ENCODE results near the gene KIFC3. TPM values are rescaled to one million over a fixed set of nuclear protein-coding genes. Genes with fewer than 3 reads are reported as not detected.
"Not testable (repeated sequence)": the region's sequence is repeated elsewhere in the genome, so short reads cannot be mapped to it uniquely, and the experiment has no call there.

The KIFC3 gene, protein sequence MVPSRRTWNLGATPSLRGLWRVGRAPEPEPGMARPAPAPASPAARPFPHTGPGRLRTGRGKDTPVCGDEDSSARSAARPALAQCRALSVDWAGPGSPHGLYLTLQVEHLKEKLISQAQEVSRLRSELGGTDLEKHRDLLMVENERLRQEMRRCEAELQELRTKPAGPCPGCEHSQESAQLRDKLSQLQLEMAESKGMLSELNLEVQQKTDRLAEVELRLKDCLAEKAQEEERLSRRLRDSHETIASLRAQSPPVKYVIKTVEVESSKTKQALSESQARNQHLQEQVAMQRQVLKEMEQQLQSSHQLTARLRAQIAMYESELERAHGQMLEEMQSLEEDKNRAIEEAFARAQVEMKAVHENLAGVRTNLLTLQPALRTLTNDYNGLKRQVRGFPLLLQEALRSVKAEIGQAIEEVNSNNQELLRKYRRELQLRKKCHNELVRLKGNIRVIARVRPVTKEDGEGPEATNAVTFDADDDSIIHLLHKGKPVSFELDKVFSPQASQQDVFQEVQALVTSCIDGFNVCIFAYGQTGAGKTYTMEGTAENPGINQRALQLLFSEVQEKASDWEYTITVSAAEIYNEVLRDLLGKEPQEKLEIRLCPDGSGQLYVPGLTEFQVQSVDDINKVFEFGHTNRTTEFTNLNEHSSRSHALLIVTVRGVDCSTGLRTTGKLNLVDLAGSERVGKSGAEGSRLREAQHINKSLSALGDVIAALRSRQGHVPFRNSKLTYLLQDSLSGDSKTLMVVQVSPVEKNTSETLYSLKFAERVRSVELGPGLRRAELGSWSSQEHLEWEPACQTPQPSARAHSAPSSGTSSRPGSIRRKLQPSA
- 40.9 and 53.9 TPM in 2 replicates for total RNA-seq (2014; rRNA removed; shearing (Covaris generic))

DNA sequence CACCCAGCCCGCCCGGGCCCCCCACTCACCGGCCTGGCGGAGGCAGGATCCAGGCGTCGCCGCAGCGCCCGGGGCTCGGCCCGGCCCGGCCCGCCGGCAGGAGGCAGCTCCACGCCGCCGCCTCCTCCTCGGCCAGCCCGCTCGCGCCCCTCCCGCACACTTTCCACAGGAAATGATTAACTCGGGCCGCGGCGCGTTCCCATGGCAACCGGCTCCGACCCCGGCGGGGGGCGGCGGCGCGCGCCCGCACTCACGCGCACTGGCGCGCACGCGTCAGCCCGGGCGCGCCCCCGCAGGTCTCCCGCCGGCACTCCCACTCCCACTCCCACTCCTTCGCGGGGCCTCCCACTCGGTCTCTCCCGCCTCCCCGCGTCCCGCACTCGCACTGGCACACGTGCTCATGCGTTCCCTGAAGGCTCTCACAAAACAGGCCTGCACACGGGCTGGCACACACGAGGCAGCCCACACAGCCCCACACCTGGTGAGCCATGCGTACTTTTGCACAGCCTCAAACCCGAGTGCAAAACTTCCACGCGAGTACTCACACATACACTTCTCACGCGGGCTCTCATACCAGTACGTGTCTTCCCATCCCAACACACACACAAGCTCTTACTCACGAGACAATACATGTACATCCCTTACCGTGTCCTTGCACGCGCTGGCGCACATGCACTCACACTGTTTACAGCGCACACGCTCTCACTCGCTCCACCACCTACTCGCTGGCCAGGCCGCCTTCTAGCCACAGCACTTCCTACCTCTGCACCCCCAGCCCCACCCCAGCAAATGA is at the start of gene KIFC3:
TSS of gene KIFC3 (minus strand) at position 151 of the 793 bp plus-strand sequence. CDS start 4,248 bp downstream, outside the sequence.
- DNase-seq (ENCODE audit: low read depth): peak; percentile 86

DNA sequence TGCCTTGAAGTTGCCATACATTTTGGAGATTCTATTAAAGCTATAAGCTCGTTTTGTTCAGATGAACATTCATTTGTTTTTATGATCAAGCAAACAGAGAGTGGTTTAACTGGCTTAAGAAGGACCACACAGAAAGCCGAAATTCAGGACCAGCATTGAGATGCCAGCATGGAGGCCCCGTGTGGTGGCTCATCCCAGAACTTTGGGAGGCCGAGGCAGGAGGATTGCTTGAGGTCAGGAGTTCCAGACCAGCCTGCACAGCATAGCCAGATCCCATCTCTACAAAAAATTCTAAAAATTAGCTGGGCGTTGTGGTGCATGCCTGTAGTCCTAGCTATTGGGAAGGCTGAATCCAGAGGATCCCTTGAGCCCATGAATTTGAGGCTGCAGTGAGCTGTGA is 45.9 kb upstream of the KIFC3 start:
- no peak for DNase-seq (ENCODE audit: low read depth)

DNA sequence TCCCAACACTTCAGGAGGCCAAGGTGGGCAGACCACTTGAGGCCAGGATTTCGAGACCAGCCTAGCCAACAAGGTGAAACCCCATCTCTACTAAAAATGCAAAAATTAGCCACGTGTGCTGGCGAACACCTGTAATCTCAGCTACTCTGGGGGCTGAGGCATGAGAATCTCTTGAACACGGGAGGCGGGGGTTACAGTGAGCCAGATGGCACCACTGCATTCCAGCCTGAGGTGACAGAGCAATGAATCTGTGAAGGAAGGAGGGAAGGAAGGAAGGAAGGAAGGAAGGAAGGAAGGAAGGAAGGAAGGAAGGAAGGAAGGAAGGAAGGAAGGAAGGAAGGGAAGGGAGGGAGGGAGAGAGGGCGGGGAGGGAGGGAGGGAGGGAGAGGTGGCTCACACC is 44.6 kb upstream of the KIFC3 start:
- not testable (repeated sequence) for DNase-seq (ENCODE audit: low read depth)

DNA sequence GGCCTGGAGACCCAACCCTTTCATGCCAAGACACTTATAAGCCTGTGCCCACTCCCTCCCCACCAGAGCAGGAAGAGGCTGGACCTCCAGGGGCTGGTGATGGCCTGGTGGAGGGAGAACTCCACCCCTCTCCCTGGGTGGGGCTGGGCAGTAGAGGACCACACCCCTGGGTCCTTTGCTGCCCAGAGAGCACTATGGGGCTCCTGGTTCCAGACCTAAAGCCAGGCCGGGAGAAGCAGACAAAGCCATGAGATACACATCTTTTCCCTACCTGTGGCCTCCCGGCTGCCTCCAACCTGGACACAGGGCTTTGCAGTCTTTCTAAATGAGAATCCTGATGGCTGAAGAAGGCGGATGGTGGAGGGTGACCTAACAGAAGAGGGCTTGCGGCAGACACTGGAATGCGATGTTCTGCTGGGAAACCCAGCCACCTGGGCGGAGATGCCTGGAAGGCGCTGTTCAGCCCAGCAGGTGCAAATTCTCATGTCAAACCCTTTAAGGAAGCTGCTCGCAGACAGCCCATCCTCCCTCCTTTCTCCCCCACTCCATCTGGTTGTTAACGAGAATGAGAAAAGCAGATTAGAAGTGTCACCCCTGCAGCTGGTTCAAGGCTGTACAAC is 43.9 kb upstream of the KIFC3 start:
- no peak for DNase-seq (ENCODE audit: low read depth)

DNA sequence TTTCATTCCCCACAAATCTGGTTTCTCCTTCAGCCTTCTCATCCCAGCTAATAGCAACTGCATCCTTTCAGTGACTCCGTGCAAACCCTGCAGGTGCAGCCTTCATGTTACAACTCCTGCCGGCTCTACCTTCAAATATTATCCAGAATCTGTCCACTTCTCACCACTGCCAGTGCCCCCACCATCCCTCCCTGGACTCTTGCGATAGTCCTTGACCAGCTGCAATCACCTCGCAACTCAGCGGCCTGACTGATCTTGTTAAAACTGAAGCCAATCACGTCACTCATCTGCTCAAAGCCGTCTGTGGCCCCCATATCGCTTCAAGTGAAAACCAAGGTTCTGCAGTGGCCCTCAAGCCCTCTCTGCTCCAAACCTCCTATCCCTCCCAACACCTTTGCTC is 42.8 kb upstream of the KIFC3 start:
- no peak for DNase-seq (ENCODE audit: low read depth)

DNA sequence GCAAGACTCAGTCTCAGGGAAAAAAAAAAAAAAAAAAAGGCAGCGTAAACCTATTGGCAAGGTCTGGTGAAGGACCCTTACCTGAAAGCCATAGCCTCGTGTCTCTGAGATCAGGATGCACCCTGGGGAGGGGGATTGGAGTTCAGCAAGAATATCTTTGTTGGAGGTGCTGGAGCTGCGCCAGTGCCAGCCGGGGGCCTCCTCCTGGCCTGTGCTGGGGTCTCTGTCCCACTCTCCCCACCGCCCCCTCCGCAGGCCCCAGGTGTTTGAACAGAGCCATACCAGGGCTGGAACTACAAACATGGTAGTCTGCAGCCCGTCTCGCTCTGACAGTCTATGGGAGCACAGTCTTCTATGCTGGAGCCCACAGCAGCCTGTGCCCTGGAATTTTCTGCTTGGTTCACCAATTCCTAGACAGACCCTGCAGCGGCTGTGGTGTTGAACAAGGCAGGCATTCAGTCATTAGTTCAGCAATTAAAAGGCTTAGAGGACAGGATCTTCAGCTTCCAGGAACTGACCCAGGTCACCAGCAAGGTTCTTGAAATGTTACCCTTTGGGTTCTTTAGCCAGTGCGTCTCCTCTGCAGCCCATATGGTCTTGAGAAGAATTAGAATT is 42.2 kb upstream of the KIFC3 start:
- no peak for DNase-seq (ENCODE audit: low read depth)

- no peak for DNase-seq (ENCODE audit: low read depth)
Measured at GRCh38 chr16:57843400-57843799, 41.1 kb upstream of the KIFC3 start.

DNA sequence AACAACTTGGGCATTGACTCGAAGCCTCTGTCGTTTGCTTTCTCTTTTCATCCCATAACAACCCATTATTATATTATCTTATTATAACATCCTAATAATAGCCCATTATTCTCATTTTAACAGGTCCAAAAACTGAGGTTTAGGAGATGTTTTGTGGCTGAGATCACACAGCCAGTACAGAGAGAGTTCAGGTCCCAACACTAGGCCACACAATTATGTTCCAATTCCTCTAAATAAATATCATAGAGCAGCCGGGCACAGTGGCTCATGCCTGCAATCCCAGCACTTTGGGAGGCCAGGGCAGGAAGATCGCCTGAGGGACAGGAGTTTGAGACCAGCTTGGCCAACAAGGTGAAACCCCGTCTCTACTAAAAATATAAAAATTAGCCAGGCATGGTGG is 40.3 kb upstream of the KIFC3 start:
- DNase-seq (ENCODE audit: low read depth): no peak

GRCh38 chr16:57840833-57841232 is 38.5 kb upstream of the KIFC3 start:
- DNase-seq (ENCODE audit: low read depth): no peak

GRCh38 chr16:57838161-57838560 is 35.9 kb upstream of the KIFC3 start:
- DNase-seq (ENCODE audit: low read depth): no peak

DNA sequence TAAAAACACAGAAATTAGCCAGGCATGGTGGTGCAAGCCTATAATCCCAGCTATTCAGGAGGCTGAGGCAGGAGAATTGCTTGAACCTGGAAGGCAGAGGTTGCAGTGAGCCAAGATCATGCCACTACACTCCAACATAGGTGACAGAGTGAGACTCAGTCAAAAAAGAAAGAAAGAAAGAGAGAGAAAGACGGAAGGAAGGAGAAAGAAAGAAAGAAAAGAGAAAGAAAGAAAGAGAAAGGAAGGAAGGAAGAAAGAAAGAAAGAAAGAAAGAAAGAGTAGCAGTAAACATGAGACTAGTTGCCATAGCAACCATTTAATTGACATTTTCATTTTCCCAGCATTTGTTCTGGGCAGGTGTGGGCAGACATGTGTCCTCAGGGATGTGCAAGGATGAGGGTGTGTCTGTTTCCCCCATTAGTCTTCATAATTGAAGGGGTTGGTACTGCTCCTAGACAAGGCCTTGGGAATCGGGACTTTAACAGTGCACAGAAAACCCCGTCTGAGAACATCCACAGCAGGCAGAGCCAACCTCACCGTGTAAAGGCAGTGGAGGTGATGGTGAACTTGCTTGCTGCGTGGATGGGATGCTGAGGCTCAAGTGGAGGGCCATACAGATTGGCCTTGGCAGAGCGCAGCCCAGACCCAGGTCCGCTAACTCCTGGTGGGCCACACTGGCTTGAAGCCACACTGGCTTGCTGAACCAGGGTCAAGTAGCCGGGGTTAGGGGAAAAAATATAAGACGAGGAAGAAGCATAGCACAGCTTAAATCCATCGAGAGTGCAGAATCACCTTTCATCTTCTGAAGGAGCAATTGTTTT is 35.2 kb upstream of the KIFC3 start:
- no peak for DNase-seq (ENCODE audit: low read depth)

DNA sequence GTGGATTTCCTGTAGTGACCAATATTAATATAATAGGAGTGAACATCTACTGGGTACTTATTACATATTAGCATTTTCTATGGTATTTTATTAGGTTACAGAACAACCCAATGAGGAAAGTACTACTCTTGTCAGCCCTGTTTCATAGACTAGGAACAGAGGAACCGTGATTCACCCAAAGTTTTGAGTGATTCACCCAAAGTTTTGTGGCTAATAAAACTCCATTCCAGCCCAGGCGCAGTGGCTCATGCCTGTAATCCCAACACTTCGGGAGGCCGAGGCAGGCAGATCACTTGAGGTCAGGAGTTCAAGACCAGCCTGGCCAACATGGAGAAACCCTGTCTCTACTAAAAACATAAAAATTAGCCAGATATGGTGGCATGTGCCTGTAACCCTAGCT is 33.1 kb upstream of the KIFC3 start:
- peak; percentile 60 for DNase-seq (ENCODE audit: low read depth)

- peak; percentile 55 for DNase-seq (ENCODE audit: low read depth)
Measured at GRCh38 chr16:57834936-57835335, 32.6 kb upstream of the KIFC3 start.

DNA sequence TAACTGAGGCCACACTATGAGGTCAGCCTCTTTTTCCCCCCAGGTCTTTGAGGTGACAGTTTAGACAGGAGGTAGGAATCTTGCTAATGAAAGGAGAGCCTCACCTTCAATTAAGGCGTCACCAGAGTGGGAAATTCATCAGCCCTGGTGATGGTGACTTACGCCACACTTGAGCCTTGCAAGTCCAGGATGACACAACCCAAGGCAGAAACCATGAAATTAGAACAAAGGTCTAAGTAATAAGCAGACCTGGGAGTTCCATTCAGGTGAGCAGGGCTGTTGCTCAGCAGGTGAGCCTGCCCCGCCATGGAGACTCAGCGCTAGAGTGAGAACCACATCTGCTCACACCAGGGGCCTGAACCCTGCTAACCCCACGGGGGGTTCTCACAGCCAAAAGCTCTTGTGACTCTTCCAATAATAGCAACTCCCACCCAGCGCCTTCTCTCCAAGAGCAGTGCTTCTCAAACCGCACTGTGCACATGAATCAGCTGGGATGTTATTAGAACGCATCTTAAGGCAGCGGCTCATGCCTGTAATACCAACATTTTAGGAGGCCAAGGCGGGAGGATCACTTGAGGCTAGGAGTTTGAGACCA is 28.7 kb upstream of the KIFC3 start:
- DNase-seq (ENCODE audit: low read depth): no peak

- no peak for DNase-seq (ENCODE audit: low read depth)
Measured at GRCh38 chr16:57829969-57830360, 27.7 kb upstream of the KIFC3 start.

DNA sequence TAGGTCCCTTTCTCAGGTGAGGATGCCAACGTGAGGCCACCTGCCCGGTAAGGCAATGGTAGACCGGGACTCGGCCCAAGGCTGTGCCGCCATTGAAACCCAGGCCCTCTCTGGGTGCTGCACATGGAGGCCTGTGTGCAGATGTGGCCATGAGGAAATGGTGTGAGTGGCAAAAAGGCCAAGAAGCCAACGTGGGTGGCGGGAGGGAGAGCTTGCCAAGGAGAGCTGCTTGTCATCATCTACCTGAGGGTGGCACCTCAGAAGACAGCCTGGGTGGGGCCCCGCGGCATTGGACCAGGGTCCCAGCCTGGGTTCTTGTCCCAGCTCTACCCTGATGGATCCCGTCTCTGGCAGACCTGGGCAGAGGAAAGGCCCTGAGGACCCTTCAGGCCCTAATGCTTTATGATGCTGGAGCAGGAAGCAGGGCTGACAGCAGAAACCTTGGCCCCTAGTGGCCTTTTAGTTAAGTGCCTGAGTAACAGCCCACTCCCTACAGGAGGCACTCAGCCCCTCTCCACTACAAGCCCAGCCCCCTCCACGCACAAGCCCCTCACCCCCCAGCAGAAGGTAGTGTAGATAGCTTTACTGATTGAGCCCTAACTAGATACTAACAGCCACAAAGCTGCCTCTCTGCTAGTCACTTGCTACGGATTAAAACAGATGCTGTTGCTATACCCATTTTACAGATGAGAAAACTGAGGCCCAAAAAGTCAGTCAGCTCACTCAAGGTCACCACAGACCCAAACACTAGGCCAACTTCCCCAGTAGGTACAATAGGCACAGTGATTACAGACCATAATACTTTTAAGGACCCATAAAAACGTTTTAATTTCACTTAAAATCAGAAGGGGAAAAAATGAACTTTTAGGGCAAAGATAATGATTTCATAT is 26.2 kb upstream of the KIFC3 start:
- DNase-seq (ENCODE audit: low read depth): no peak

GRCh38 chr16:57826706-57827625 is 24.7 kb upstream of the KIFC3 start:
- DNase-seq (ENCODE audit: low read depth): no peak

- DNase-seq (ENCODE audit: low read depth): no peak
Measured at GRCh38 chr16:57826052-57826451, 23.8 kb upstream of the KIFC3 start.
